H1 (cell line): Measurements from ENCODE around the gene FOXA3.

ENCODE experiments used
- CHD2 ChIP-seq: IDR thresholded peaks from 2 replicates; pipeline ENCODE4 v1.6.1; 2012; ENCODE audit warnings: low read length, improper control_type of control experiment
- CREB1 ChIP-seq: IDR thresholded peaks from 2 replicates; pipeline ENCODE4 v1.6.1; 2012; ENCODE audit warnings: inconsistent platforms
- POLR2AphosphoS5 ChIP-seq: IDR thresholded peaks from 2 replicates; pipeline ENCODE4 v1.6.1; 2011; ENCODE audit warnings: low read depth, low read length
- RAD21 ChIP-seq, 2 experiments: IDR thresholded peaks in 1 of 2; conservative IDR thresholded peaks in 1 of 2; 2 replicates each; pipeline ENCODE4 v1.6.1; 2011; ENCODE audit warnings: low read depth in 2 of 2, low read length in 2 of 2, improper control_type of control experiment in 1 of 2, inconsistent platforms in 1 of 2, mild to moderate bottlenecking in 1 of 2, moderate library complexity in 1 of 2
- TAF1 ChIP-seq: IDR thresholded peaks from 2 replicates; pipeline ENCODE4 v1.6.1; 2011; ENCODE audit warnings: mild to moderate bottlenecking, low read depth, low read length
- ZNF274 ChIP-seq: IDR thresholded peaks from 2 replicates; pipeline ENCODE4 v1.7.0; 2012; ENCODE audit warnings: low read length, borderline replicate concordance; ENCODE audit errors: extremely low read depth

DNA sequence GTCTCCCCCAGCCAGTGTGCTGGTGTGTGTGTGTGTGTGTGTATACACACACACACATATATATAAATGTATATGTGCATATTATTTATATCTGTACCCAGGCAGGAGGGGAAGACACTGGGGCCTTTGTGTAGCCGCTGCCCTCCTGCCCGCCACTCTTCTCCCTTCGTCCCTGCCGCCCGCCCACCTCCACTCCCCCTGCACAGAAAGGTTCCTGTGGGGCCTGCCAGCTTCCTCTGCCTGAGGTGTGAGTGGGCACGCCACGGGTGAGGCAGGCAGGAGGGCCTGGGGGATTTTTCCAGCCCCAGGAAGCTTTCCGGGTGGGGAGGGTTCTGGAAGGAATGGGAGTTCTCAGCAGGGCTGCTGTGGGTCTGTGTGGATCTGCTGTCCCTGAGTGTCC, 14.9 kb downstream of the FOXA3 start:
- no peak for TF ChIP-seq TAF1
- no peak for TF ChIP-seq POLR2AphosphoS5
- no peak for TF ChIP-seq CHD2
- TF ChIP-seq RAD21 (IDR thresholded peaks at IDR 0.05 in 1 of 2, conservative IDR thresholded peaks at IDR 0.05 in 1 of 2; ENCODE audit: low read depth in 2 of 2, low read length in 2 of 2), result no peak
- TF ChIP-seq CREB1, result no peak
- no peak for TF ChIP-seq ZNF274
